Mucosa of rectum (tissue), 2 donors: Measurements from ENCODE around the gene AFMID.
"Not testable (repeated sequence)": the region's sequence is repeated elsewhere in the genome, so short reads cannot be mapped to it uniquely, and the experiment has no call there.

ENCODE experiments used
- H3K27ac ChIP-seq, 2 donors: one replicate each; pipeline ENCODE4 v1.7.0; 2013; ENCODE audit warnings: inconsistent platforms in 2 of 2, low read depth in 2 of 2, low read length in 2 of 2
- H3K27me3 ChIP-seq, 2 donors: one replicate each; pipeline ENCODE4 v1.7.0; 2013; ENCODE audit warnings: low read length in 2 of 2; ENCODE audit not compliant: control insufficient read depth in 2 of 2, insufficient read depth in 2 of 2
- H3K36me3 ChIP-seq, 2 donors: one replicate each; pipeline ENCODE4 v1.7.0; 2013; ENCODE audit warnings: low read length in 2 of 2; ENCODE audit not compliant: control insufficient read depth in 2 of 2, insufficient read depth in 2 of 2
- H3K4me1 ChIP-seq, 2 donors: one replicate each; pipeline ENCODE4 v1.7.0; 2013; ENCODE audit warnings: low read length in 2 of 2, mild to moderate bottlenecking in 1 of 2; ENCODE audit not compliant: control insufficient read depth in 2 of 2, insufficient read depth in 2 of 2
- H3K4me3 ChIP-seq, 2 donors: one replicate each; pipeline ENCODE4 v1.7.0; 2013; ENCODE audit warnings: low read length in 2 of 2
- H3K9ac ChIP-seq, 2 donors: one replicate each; pipeline ENCODE4 v1.7.0; 2013; ENCODE audit warnings: low read length in 2 of 2, low read depth in 1 of 2, mild to moderate bottlenecking in 1 of 2
- H3K9me3 ChIP-seq, 2 donors: one replicate each; pipeline ENCODE4 v1.7.0; 2013; ENCODE audit warnings: low read length in 2 of 2; ENCODE audit not compliant: control insufficient read depth in 2 of 2
- donor health status: healthy.
- donor health status: Normal muscosa, but diverticular disease.

The AFMID gene

GRCh38 chr17:78171591-78172248, 15.4 kb upstream of the AFMID start:
- peaks cover 70 to 79% of the 10 kb centered on the region in 2 donors for H3K4me1 ChIP-seq
- H3K4me3 ChIP-seq, result peak overlapping the region in 1 of 2 donors; percentile 7
- not testable (repeated sequence) for H3K27me3 ChIP-seq, H3K9me3 ChIP-seq
- peak overlapping the region; percentile 56 to 74 for H3K9ac ChIP-seq
- H3K27ac ChIP-seq, result peak overlapping the region; percentile 93 to 97
- H3K36me3 ChIP-seq, result peaks cover 12 to 14% of the 10 kb centered on the region in 2 donors

GRCh38 chr17:78172249-78173051, 14.7 kb upstream of the AFMID start:
- H3K36me3 ChIP-seq, result peaks cover 12 to 14% of the 10 kb centered on the region in 2 donors
- H3K4me1 ChIP-seq, result peaks cover 73 to 84% of the 10 kb centered on the region in 2 donors

GRCh38 chr17:78173097-78173715, 14.0 kb upstream of the AFMID start:
- no peaks in the 10 kb centered on the region for H3K27me3 ChIP-seq
- H3K4me1 ChIP-seq, result peaks cover 73 to 80% of the 10 kb centered on the region in 2 donors
- H3K9ac ChIP-seq, result peak overlapping the region; percentile 56 to 74
- peak overlapping the region; percentile 93 to 97 for H3K27ac ChIP-seq
- H3K4me3 ChIP-seq, result peak overlapping the region in 1 of 2 donors; percentile 31
- H3K9me3 ChIP-seq, result no peaks in the 10 kb centered on the region
- H3K36me3 ChIP-seq, result peaks cover 12 to 14% of the 10 kb centered on the region in 2 donors

More at GRCh38 chr17:78172249-78173051, 14.7 kb upstream of the AFMID start:
- Histone ChIP-seq H3K27me3 (no peaks in the 10 kb centered on the region), H3K27ac (peak overlapping the region; percentile 93 to 97), H3K9ac (peak overlapping the region; percentile 56 to 74), H3K4me3 (peak overlapping the region; percentile 31 to 37), H3K9me3 (no peaks in the 10 kb centered on the region)

GRCh38 chr17:78174346-78174869, 12.8 kb upstream of the AFMID start:
- Histone ChIP-seq H3K9ac (peak overlapping the region; percentile 65 to 80), H3K27me3 (no peaks in the 10 kb centered on the region), H3K9me3 (no peaks in the 10 kb centered on the region), H3K27ac (peak overlapping the region; percentile 93 to 97), H3K4me1 (peaks cover 70 to 76% of the 10 kb centered on the region in 2 donors), H3K36me3 (peaks cover 12 to 14% of the 10 kb centered on the region in 2 donors), H3K4me3 (peak overlapping the region; percentile 53 to 54)

GRCh38 chr17:78174870-78175642, 12.1 kb upstream of the AFMID start:
- Histone ChIP-seq H3K9me3 (no peaks in the 10 kb centered on the region), H3K9ac (peak overlapping the region; percentile 56 to 65), H3K27me3 (no peaks in the 10 kb centered on the region), H3K36me3 (peaks cover 12 to 14% of the 10 kb centered on the region in 2 donors), H3K27ac (peak overlapping the region; percentile 93 to 97), H3K4me1 (peaks cover 64 to 69% of the 10 kb centered on the region in 2 donors), H3K4me3 (peak overlapping the region; percentile 53 to 54)

- Histone ChIP-seq H3K27me3 (no peaks in the 10 kb centered on the region), H3K4me1 (peaks cover 62 to 65% of the 10 kb centered on the region in 2 donors), H3K36me3 (peaks cover 12 to 14% of the 10 kb centered on the region in 2 donors), H3K4me3 (no peak overlapping the region), H3K27ac (peak overlapping the region; percentile 93 to 97), H3K9ac (peak overlapping the region; percentile 56 to 65), H3K9me3 (no peaks in the 10 kb centered on the region)
Observed at GRCh38 chr17:78175643-78175981, 11.6 kb upstream of the AFMID start.

- Histone ChIP-seq H3K4me3 (no peak overlapping the region), H3K36me3 (peaks cover 8 to 9% of the 10 kb centered on the region in 2 donors), H3K27ac (peak overlapping the region; percentile 1 to 97), H3K9me3 (no peaks in the 10 kb centered on the region), H3K4me1 (peaks cover 56 to 57% of the 10 kb centered on the region in 2 donors), H3K27me3 (no peaks in the 10 kb centered on the region), H3K9ac (peak overlapping the region in 1 of 2 donors; percentile 65)
Observed at GRCh38 chr17:78176548-78177025, 10.6 kb upstream of the AFMID start.

- peaks cover 0 to 2% of the 10 kb centered on the region in 2 donors for H3K36me3 ChIP-seq
- no peaks in the 10 kb centered on the region for H3K27me3 ChIP-seq
- H3K4me1 ChIP-seq, result peaks cover 28 to 29% of the 10 kb centered on the region in 2 donors
- no peak overlapping the region for H3K4me3 ChIP-seq
- H3K9ac ChIP-seq, result no peak overlapping the region
- H3K27ac ChIP-seq, result peak overlapping the region; percentile 60 to 70
- H3K9me3 ChIP-seq, result no peaks in the 10 kb centered on the region
Observed at GRCh38 chr17:78179372-78179771, 7.8 kb upstream of the AFMID start.

GRCh38 chr17:78180083-78180482, 7.1 kb upstream of the AFMID start:
- Histone ChIP-seq H3K4me3 (peak overlapping the region in 1 of 2 donors; percentile 13), H3K27ac (peak overlapping the region; percentile 60 to 70)

More at GRCh38 chr17:78180083-78180482, 7.1 kb upstream of the AFMID start:
- H3K27me3 ChIP-seq, result no peaks in the 10 kb centered on the region
- no peaks in the 10 kb centered on the region for H3K9me3 ChIP-seq
- peaks cover 0 to 2% of the 10 kb centered on the region in 2 donors for H3K36me3 ChIP-seq
- peaks cover 21 to 27% of the 10 kb centered on the region in 2 donors for H3K4me1 ChIP-seq
- peak overlapping the region in 1 of 2 donors; percentile 41 for H3K9ac ChIP-seq
